ENCODE results near the gene FBXW11.

The FBXW11 gene

GRCh38 chr5:172046593-172046992 is 40.2 kb upstream of the FBXW11 start:
- H3K36me3 ChIP-seq (ENCODE audit: control insufficient read depth, insufficient read depth, low read length) = peaks cover 24% of the 10 kb centered on the region

GRCh38 chr5:172045315-172045632 is 38.8 kb upstream of the FBXW11 start:
- Histone ChIP-seq H3K36me3 (ENCODE audit: control insufficient read depth, insufficient read depth, low read length) (peaks cover 22% of the 10 kb centered on the region), H3K27me3 (replicated peaks; ENCODE audit: control insufficient read depth, insufficient read depth, low read length) (no peaks in the 10 kb centered on the region), H3K4me3 (replicated peaks; ENCODE audit: low read depth, low read length) (no peak overlapping the region)

More at GRCh38 chr5:172046593-172046992, 40.2 kb upstream of the FBXW11 start:
- H3K27me3 ChIP-seq (replicated peaks; ENCODE audit: control insufficient read depth, insufficient read depth, low read length) = no peaks in the 10 kb centered on the region
- no peak overlapping the region for H3K4me3 ChIP-seq (replicated peaks; ENCODE audit: low read depth, low read length)
- TF ChIP-seq, protein P1, sequence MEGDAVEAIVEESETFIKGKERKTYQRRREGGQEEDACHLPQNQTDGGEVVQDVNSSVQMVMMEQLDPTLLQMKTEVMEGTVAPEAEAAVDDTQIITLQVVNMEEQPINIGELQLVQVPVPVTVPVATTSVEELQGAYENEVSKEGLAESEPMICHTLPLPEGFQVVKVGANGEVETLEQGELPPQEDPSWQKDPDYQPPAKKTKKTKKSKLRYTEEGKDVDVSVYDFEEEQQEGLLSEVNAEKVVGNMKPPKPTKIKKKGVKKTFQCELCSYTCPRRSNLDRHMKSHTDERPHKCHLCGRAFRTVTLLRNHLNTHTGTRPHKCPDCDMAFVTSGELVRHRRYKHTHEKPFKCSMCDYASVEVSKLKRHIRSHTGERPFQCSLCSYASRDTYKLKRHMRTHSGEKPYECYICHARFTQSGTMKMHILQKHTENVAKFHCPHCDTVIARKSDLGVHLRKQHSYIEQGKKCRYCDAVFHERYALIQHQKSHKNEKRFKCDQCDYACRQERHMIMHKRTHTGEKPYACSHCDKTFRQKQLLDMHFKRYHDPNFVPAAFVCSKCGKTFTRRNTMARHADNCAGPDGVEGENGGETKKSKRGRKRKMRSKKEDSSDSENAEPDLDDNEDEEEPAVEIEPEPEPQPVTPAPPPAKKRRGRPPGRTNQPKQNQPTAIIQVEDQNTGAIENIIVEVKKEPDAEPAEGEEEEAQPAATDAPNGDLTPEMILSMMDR (IDR thresholded peaks at IDR 0.05; ENCODE audit: insufficient read depth, low read length, poor library complexity, severe bottlenecking) = no peak
- no peak for DNase-seq (ENCODE audit: extremely low read depth, insufficient read length)

GRCh38 chr5:172044631-172045314 is 38.3 kb upstream of the FBXW11 start:
- H3K27me3 ChIP-seq (replicated peaks; ENCODE audit: control insufficient read depth, insufficient read depth, low read length) = no peaks in the 10 kb centered on the region
- H3K36me3 ChIP-seq (ENCODE audit: control insufficient read depth, insufficient read depth, low read length) = peaks cover 22% of the 10 kb centered on the region
- no peak for DNase-seq (ENCODE audit: extremely low read depth, insufficient read length)
- TF ChIP-seq, protein P1 (IDR thresholded peaks at IDR 0.05; ENCODE audit: insufficient read depth, low read length, poor library complexity, severe bottlenecking) = no peak
- H3K4me3 ChIP-seq (replicated peaks; ENCODE audit: low read depth, low read length) = no peak overlapping the region

More at GRCh38 chr5:172045315-172045632, 38.8 kb upstream of the FBXW11 start:
- DNase-seq (ENCODE audit: extremely low read depth, insufficient read length) = no peak
- TF ChIP-seq, protein P1 (IDR thresholded peaks at IDR 0.05; ENCODE audit: insufficient read depth, low read length, poor library complexity, severe bottlenecking) = no peak

DNA sequence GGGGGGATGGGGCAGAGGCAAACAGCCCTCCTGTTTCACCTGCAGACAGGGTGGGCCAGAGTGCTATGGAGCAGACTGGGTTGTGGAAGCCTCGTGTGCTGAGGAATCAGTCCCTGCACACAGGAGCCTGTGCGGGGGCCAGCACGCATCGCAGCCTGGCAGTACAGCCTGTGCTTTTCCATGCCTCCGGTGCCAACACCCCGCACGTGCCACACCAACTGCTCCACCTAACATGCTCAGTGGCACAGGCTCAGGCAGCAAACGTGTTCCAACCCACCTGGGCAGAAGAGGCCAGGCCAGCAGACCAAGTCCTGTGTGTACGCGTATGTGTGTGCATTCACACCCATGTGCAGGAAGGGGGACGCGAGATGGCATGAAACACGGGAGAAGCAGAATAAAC is 37.4 kb upstream of the FBXW11 start:
- Histone ChIP-seq H3K27me3 (replicated peaks; ENCODE audit: control insufficient read depth, insufficient read depth, low read length) (no peaks in the 10 kb centered on the region), H3K36me3 (ENCODE audit: control insufficient read depth, insufficient read depth, low read length) (peaks cover 19% of the 10 kb centered on the region), H3K4me3 (replicated peaks; ENCODE audit: low read depth, low read length) (no peak overlapping the region)
- TF ChIP-seq, protein P1 (IDR thresholded peaks at IDR 0.05; ENCODE audit: insufficient read depth, low read length, poor library complexity, severe bottlenecking) = no peak
- no peak for DNase-seq (ENCODE audit: extremely low read depth, insufficient read length)

DNA sequence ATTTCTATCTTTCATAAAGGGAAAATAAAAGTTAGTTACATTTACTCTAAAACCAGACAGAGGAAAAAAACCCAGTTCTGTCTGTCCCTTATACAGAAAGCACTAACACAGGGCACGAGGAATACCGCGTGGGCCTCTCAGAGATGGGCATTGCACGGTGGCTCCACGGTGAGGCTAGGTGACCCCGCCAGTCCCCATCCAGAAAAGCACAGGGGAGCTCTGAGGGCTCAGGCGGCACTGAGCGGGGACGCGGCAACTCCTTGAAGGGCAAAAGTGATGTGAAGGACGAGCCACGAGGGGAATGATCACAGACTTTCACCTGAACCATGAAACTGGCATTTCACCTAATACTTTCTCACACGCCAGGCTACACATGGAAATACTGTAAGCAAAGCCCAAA is 35.7 kb upstream of the FBXW11 start:
- no peak for DNase-seq (ENCODE audit: extremely low read depth, insufficient read length)
- TF ChIP-seq, protein P1 (IDR thresholded peaks at IDR 0.05; ENCODE audit: insufficient read depth, low read length, poor library complexity, severe bottlenecking) = no peak
- H3K36me3 ChIP-seq (ENCODE audit: control insufficient read depth, insufficient read depth, low read length) = peaks cover 15% of the 10 kb centered on the region
- no peak overlapping the region for H3K4me3 ChIP-seq (replicated peaks; ENCODE audit: low read depth, low read length)
- H3K27me3 ChIP-seq (replicated peaks; ENCODE audit: control insufficient read depth, insufficient read depth, low read length) = no peaks in the 10 kb centered on the region

- TF ChIP-seq, protein P1 (IDR thresholded peaks at IDR 0.05; ENCODE audit: insufficient read depth, low read length, poor library complexity, severe bottlenecking) = no peak
- Histone ChIP-seq H3K4me3 (replicated peaks; ENCODE audit: low read depth, low read length) (no peak overlapping the region), H3K36me3 (ENCODE audit: control insufficient read depth, insufficient read depth, low read length) (no peaks in the 10 kb centered on the region), H3K27me3 (replicated peaks; ENCODE audit: control insufficient read depth, insufficient read depth, low read length) (no peaks in the 10 kb centered on the region)
- DNase-seq (ENCODE audit: extremely low read depth, insufficient read length) = no peak
Measured at GRCh38 chr5:172038167-172038566, 31.7 kb upstream of the FBXW11 start.

All from GM06990 (cell line).